Subcutaneous adipose tissue (tissue), 4 donors: Measurements from ENCODE around the gene PDXK. TPM values are rescaled to one million over a fixed set of nuclear protein-coding genes. Genes with fewer than 3 reads are reported as not detected.

ENCODE experiments used
- total RNA-seq, 4 donors: library from RNA; depleted of rRNA; stranded (reverse); fragments of >200 nt; gene quantifications; one replicate each; pipeline ENCODE4 v1.1.0, GENCODE V29; 2016
- TF ChIP-seq, protein P1 (sequence below): fragments of 450-650 bp; IDR thresholded peaks from one replicate; pipeline ENCODE4 v1.5.1; 2016; ENCODE audit warnings: low read depth, mild to moderate bottlenecking, control low read depth, antibody characterized with exemption, moderate library complexity

PDXK gene
- total RNA-seq, 4 donors from 2014 or later = 63.6 to 261 (median 72.6) TPM

DNA sequence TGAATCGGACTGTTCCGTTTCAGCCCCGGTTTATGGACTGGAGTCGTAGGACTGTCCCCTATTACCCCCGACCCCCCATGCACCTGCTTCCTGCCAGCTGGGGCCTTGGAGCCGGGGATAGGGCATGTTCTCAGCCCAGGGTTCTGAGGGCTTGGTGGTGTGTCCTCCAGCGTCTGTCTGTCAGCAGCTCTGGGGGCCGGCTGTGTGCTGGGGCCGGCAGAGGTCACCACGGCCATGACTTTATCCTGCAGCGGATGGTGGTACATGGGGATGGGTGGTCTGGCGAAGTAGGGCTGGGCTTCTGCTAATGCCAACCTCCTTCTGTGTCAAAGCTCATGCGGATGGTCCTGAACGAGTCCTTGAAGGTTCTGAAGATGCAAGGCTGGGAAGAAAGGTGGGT is 75.9 kb downstream of the PDXK start:
- TF ChIP-seq, protein P1, sequence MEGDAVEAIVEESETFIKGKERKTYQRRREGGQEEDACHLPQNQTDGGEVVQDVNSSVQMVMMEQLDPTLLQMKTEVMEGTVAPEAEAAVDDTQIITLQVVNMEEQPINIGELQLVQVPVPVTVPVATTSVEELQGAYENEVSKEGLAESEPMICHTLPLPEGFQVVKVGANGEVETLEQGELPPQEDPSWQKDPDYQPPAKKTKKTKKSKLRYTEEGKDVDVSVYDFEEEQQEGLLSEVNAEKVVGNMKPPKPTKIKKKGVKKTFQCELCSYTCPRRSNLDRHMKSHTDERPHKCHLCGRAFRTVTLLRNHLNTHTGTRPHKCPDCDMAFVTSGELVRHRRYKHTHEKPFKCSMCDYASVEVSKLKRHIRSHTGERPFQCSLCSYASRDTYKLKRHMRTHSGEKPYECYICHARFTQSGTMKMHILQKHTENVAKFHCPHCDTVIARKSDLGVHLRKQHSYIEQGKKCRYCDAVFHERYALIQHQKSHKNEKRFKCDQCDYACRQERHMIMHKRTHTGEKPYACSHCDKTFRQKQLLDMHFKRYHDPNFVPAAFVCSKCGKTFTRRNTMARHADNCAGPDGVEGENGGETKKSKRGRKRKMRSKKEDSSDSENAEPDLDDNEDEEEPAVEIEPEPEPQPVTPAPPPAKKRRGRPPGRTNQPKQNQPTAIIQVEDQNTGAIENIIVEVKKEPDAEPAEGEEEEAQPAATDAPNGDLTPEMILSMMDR = no peak

DNA sequence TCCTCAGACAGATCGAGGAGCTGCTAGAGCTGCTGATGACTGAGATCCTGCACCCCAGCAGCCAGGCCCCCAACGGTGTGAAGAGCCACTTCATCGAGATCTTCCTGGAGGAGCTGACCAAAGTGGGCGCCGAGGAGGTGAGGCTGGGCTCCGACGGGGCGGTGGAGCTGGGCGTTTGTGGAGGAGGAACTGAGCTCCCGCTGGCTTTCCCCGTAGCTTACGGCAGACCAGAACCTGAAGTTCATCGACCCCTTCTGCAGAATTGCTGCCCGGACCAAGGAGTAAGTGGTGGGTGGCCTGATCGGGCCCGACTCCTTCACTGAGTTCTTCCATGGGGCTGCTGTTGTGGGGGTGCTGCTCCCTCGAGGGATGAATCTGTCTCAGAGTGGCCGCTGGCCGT is 78.5 kb downstream of the PDXK start:
- TF ChIP-seq, protein P1 = no peak

DNA sequence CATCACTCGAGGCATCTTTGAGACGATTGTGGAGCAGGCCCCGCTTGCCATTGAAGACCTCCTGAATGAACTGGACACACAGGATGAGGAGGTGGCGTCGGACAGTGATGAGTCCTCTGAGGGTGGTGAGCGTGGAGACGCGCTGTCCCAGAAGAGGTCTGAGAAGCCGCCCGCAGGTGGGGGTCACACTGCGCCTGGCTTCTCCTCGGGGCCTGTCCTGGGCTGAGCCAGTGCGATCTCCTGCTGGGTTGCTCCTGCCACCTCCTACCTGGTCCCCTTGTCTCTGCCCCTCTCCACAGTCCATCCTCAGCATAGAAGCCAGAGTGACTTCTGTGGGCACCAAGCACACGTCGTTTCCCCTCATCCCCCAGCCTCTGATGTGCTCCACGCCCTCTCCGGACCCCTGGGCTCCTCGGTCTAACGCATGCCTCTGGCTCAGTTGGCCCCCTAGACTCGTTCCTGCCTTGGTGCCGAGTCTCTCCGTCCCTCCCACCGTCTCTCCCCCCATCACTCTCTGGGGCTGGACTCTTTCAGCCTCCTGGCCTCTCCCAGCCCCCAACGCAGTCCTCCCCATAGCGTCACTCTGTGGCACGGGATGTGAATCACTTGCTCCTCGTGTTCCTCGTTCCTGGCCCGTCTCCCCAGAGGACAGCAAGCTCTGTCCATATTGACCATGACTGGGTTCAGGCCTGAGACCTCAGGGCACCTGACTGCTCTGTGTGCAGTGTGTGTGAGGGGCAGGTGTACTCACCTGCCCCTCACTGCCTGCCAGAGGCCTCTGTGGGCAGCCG is 79.2 kb downstream of the PDXK start:
- TF ChIP-seq, protein P1 = no peak

DNA sequence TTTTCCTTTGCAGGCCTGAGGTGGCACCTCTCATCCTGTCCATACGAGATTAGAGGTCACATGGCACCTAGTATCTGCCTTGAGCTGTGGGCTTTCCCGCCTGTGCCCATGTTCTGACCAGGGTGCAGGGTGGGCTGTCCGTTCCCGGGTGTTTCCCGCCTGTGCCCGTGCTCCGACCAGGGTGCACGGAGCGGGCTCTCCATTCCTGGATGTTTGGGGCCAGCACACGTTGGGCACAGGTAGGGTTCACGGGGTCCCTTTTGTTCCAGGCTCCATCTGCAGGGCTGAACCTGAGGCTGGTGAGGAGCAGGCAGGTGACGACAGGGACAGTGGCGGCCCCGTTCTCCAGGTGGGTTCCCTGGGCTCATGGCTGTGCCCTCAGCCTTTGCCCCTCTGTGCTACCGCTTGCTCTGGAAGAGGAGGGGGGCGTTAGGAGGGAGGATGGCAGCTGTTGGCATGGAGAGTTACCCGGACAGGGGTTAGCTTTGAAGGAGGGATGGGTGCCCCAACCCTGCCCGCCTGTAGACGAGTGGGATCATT is 80.4 kb downstream of the PDXK start:
- TF ChIP-seq, protein P1 = no peak

DNA sequence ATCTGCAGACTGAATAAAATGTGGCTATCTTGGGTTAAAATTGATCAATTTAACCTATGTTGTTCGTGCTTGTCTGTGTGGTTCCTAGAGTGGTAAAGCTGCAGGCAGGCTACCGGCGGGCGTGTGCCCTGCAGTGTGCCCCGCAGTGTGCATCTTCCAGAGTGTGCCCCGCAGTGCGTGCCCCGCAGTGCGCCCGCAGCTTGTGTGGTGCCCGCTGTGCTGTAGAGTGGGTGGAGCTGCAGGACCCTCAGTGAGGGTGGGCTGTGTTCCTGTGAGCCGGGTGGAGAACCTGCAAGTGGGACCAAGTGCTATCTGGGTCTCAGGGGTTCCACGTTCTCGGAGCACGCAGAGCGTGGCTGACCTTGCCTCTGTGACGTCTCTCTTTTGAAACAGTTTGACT is 81.2 kb downstream of the PDXK start:
- TF ChIP-seq, protein P1 = no peak

DNA sequence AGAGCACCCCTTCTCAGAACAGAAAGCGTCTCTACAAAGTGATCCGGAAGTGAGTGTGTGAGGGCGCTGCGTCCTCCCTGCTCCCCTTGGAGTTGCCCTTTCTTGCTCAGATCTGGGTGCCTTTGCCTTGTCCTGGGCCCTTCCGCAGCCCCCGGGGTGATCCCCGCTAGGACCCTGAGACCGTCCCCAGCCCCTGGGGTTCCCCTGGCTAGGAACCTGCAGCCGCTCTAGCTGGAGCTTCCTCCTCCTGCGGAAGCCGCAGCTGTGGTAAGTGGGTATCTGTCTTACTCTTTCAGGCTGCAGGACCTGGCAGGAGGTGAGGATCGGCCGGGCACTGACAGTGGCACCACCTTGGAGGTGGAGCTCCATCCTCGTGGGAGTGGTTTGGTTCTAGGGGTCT is 81.6 kb downstream of the PDXK start:
- TF ChIP-seq, protein P1 = no peak

DNA sequence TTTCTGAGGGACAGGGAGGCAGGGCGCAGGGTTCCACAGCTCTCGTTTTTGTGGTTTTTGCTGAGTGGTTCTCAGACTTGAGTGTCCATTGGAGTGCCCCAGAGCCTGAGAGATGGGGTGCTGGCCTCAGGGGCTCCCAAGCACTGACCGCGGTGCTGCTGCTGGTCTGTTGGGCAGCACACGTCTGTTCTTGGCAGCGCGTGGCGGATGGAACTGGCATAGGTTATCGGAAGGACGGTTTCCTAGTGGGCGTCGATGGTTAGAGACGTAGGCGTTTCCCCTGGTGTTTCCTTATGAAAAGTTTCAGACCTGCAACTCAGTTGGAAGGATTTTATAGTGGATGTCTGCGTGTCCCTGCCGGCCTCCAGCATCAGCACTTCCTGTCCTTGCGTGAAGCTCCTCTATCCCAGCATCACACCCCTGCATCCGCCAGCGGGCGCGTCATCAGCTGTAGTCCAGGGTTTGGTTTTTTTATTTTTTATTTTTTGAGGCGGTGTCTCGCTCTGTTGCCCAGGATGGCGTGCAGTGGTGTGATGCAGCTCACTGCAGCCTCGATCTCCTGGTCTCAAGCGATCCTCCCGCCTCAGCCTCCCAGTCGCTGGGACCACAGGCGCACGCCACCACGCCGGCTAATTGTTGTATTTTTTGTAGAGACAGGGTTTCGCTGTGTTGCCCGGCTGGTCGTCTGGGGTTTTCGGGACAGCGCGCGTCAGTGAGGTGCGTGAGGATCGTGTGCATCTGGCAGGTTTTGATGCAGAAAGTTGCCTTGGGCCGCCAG is 82.3 kb downstream of the PDXK start:
- TF ChIP-seq, protein P1 = no peak
